ENCODE results near the gene MMS22L.
"Not testable (repeated sequence)": the region's sequence is repeated elsewhere in the genome, so short reads cannot be mapped to it uniquely, and the experiment has no call there.

MMS22L gene

GRCh38 chr6:97155447-97155846 is 127.6 kb downstream of the MMS22L start:
- not testable (repeated sequence) for H3K4me3 Mint-ChIP-seq; ATAC-seq (replicated peaks); H3K36me3 Mint-ChIP-seq (ENCODE audit: insufficient read depth); DNase-seq; H3K27me3 Mint-ChIP-seq; H3K27ac Mint-ChIP-seq; H3K9me3 Mint-ChIP-seq; H3K4me1 Mint-ChIP-seq (ENCODE audit: low read depth in 2 of 2)

GRCh38 chr6:97154015-97154414 is 129.0 kb downstream of the MMS22L start:
- H3K36me3 Mint-ChIP-seq (ENCODE audit: insufficient read depth) = no peaks in the 10 kb centered on the region

GRCh38 chr6:97151601-97152000 is 131.4 kb downstream of the MMS22L start:
- Mint-ChIP-seq H3K27ac (no peak overlapping the region), H3K9me3 (no peaks in the 10 kb centered on the region), H3K27me3 (no peaks in the 10 kb centered on the region), H3K36me3 (ENCODE audit: insufficient read depth) (no peaks in the 10 kb centered on the region), H3K4me1 (ENCODE audit: low read depth in 2 of 2) (no peaks in the 10 kb centered on the region), H3K4me3 (no peak overlapping the region)
- ATAC-seq (replicated peaks) (no peak), DNase-seq (no peak)

More at GRCh38 chr6:97154015-97154414, 129.0 kb downstream of the MMS22L start:
- DNase-seq = no peak
- Mint-ChIP-seq H3K9me3 (peaks cover 0 to 7% of the 10 kb centered on the region in 2 donors), H3K27ac (no peak overlapping the region), H3K4me3 (no peak overlapping the region), H3K27me3 (no peaks in the 10 kb centered on the region), H3K4me1 (ENCODE audit: low read depth in 2 of 2) (no peaks in the 10 kb centered on the region)
- no peak for ATAC-seq (replicated peaks)

- Mint-ChIP-seq H3K4me1 (ENCODE audit: low read depth in 2 of 2) (no peaks in the 10 kb centered on the region), H3K27me3 (no peaks in the 10 kb centered on the region), H3K36me3 (ENCODE audit: insufficient read depth) (no peaks in the 10 kb centered on the region), H3K4me3 (no peak overlapping the region), H3K9me3 (no peaks in the 10 kb centered on the region), H3K27ac (no peak overlapping the region)
- ATAC-seq (replicated peaks) = no peak
- DNase-seq = no peak
Observed at GRCh38 chr6:97150932-97151331, 132.1 kb downstream of the MMS22L start.

- Mint-ChIP-seq H3K9me3 (no peaks in the 10 kb centered on the region), H3K27ac (no peak overlapping the region), H3K36me3 (ENCODE audit: insufficient read depth) (peaks cover 3% of the 10 kb centered on the region), H3K4me1 (ENCODE audit: low read depth in 2 of 2) (no peaks in the 10 kb centered on the region), H3K27me3 (no peaks in the 10 kb centered on the region), H3K4me3 (no peak overlapping the region)
- no peak for ATAC-seq (replicated peaks)
- DNase-seq = no peak
Observed at GRCh38 chr6:97147421-97147820, 135.6 kb downstream of the MMS22L start.

- Mint-ChIP-seq H3K4me1 (ENCODE audit: low read depth in 2 of 2) (no peaks in the 10 kb centered on the region), H3K4me3 (no peak overlapping the region), H3K27me3 (no peaks in the 10 kb centered on the region), H3K9me3 (no peaks in the 10 kb centered on the region), H3K27ac (no peak overlapping the region), H3K36me3 (ENCODE audit: insufficient read depth) (peaks cover 3% of the 10 kb centered on the region)
- ATAC-seq (replicated peaks) = no peak
- DNase-seq = no peak
Observed at GRCh38 chr6:97145691-97146090, 137.3 kb downstream of the MMS22L start.

- Mint-ChIP-seq H3K36me3 (ENCODE audit: insufficient read depth) (peaks cover 3% of the 10 kb centered on the region), H3K27ac (no peak overlapping the region), H3K9me3 (no peaks in the 10 kb centered on the region), H3K4me3 (no peak overlapping the region), H3K27me3 (no peaks in the 10 kb centered on the region), H3K4me1 (ENCODE audit: low read depth in 2 of 2) (no peaks in the 10 kb centered on the region)
- DNase-seq (no peak), ATAC-seq (replicated peaks) (no peak)
Observed at GRCh38 chr6:97141756-97142155, 141.3 kb downstream of the MMS22L start.

- ATAC-seq (replicated peaks) (no peak), DNase-seq (no peak)
- H3K4me3 Mint-ChIP-seq = no peak overlapping the region
- H3K27ac Mint-ChIP-seq = no peak overlapping the region
- no peaks in the 10 kb centered on the region for H3K4me1 Mint-ChIP-seq (ENCODE audit: low read depth in 2 of 2)
- no peaks in the 10 kb centered on the region for H3K9me3 Mint-ChIP-seq
- peaks cover under 1% of the 10 kb centered on the region for H3K36me3 Mint-ChIP-seq (ENCODE audit: insufficient read depth)
- no peaks in the 10 kb centered on the region for H3K27me3 Mint-ChIP-seq
Observed at GRCh38 chr6:97138581-97138980, 144.4 kb downstream of the MMS22L start.

- peak overlapping the region in 1 of 2 donors; percentile 44 for H3K27ac Mint-ChIP-seq
- no peak for DNase-seq
- ATAC-seq (replicated peaks) = no peak
- H3K36me3 Mint-ChIP-seq (ENCODE audit: insufficient read depth) = no peaks in the 10 kb centered on the region
- no peaks in the 10 kb centered on the region for H3K9me3 Mint-ChIP-seq
- no peaks in the 10 kb centered on the region for H3K27me3 Mint-ChIP-seq
- no peak overlapping the region for H3K4me3 Mint-ChIP-seq
- no peaks in the 10 kb centered on the region for H3K4me1 Mint-ChIP-seq (ENCODE audit: low read depth in 2 of 2)
Observed at GRCh38 chr6:97136626-97137358, 146.2 kb downstream of the MMS22L start.

- Mint-ChIP-seq H3K4me1 (ENCODE audit: low read depth in 2 of 2) (no peaks in the 10 kb centered on the region), H3K27me3 (no peaks in the 10 kb centered on the region), H3K27ac (no peak overlapping the region), H3K36me3 (ENCODE audit: insufficient read depth) (no peaks in the 10 kb centered on the region), H3K9me3 (no peaks in the 10 kb centered on the region), H3K4me3 (no peak overlapping the region)
- DNase-seq = no peak
- ATAC-seq (replicated peaks) = no peak
Observed at GRCh38 chr6:97133067-97133466, 149.9 kb downstream of the MMS22L start.

- no peaks in the 10 kb centered on the region for H3K27me3 Mint-ChIP-seq
- no peaks in the 10 kb centered on the region for H3K4me1 Mint-ChIP-seq (ENCODE audit: low read depth in 2 of 2)
- ATAC-seq (replicated peaks) = no peak
- H3K4me3 Mint-ChIP-seq = no peak overlapping the region
- DNase-seq = no peak
- H3K27ac Mint-ChIP-seq = no peak overlapping the region
- no peaks in the 10 kb centered on the region for H3K36me3 Mint-ChIP-seq (ENCODE audit: insufficient read depth)
- no peaks in the 10 kb centered on the region for H3K9me3 Mint-ChIP-seq
Observed at GRCh38 chr6:97129106-97129505, 153.9 kb downstream of the MMS22L start.

GRCh38 chr6:97128507-97128906 is 154.5 kb downstream of the MMS22L start:
- Mint-ChIP-seq H3K4me3 (no peak overlapping the region), H3K36me3 (ENCODE audit: insufficient read depth) (no peaks in the 10 kb centered on the region), H3K4me1 (ENCODE audit: low read depth in 2 of 2) (no peaks in the 10 kb centered on the region), H3K27me3 (no peaks in the 10 kb centered on the region), H3K9me3 (no peaks in the 10 kb centered on the region), H3K27ac (no peak overlapping the region)
- ATAC-seq (replicated peaks) (no peak), DNase-seq (no peak)

- no peak for ATAC-seq (replicated peaks)
- DNase-seq = no peak
- Mint-ChIP-seq H3K9me3 (no peaks in the 10 kb centered on the region), H3K27me3 (no peaks in the 10 kb centered on the region), H3K4me3 (no peak overlapping the region), H3K4me1 (ENCODE audit: low read depth in 2 of 2) (no peaks in the 10 kb centered on the region), H3K36me3 (ENCODE audit: insufficient read depth) (no peaks in the 10 kb centered on the region), H3K27ac (no peak overlapping the region)
Observed at GRCh38 chr6:97123652-97124051, 159.4 kb downstream of the MMS22L start.

- H3K27ac Mint-ChIP-seq = no peak overlapping the region
- DNase-seq (no peak), ATAC-seq (replicated peaks) (no peak)
- no peaks in the 10 kb centered on the region for H3K27me3 Mint-ChIP-seq
- H3K9me3 Mint-ChIP-seq = no peaks in the 10 kb centered on the region
- H3K4me3 Mint-ChIP-seq = no peak overlapping the region
- no peaks in the 10 kb centered on the region for H3K4me1 Mint-ChIP-seq (ENCODE audit: low read depth in 2 of 2)
- H3K36me3 Mint-ChIP-seq (ENCODE audit: insufficient read depth) = no peaks in the 10 kb centered on the region
Observed at GRCh38 chr6:97123112-97123511, 159.9 kb downstream of the MMS22L start.

Data from effector memory CD8-positive, alpha-beta T cell (primary cell).